H1 (cell line): ENCODE measurements around the gene UCHL5. TPM values are rescaled to one million over a fixed set of nuclear protein-coding genes. Genes with fewer than 3 reads are reported as not detected.
"Not testable (repeated sequence)": the region's sequence is repeated elsewhere in the genome, so short reads cannot be mapped to it uniquely, and the experiment has no call there.

Source experiments
- CTCF ChIA-PET: fragments of 300-600 bp; sonication (Branson Sonifier 250); formaldehyde crosslinking; loops from one replicate; lab custom pipeline; 2021; ENCODE audit not compliant: partially characterized antibody; lab: Charles Lee
- POLR2A ChIA-PET: fragments of 300-600 bp; sonication (Branson Sonifier 250); formaldehyde crosslinking; loops from one replicate; lab custom pipeline; 2021; ENCODE audit warnings: inconsistent platforms; ENCODE audit not compliant: partially characterized antibody; lab: Charles Lee
- DNase-seq, 2 experiments: peaks; one replicate each; pipeline versions ENCODE4 v3.0.0 to v3.0.0-alpha.2; 2010 to 2022; ENCODE audit warnings: low spot score in 2 of 2, low read depth in 1 of 2, mixed read lengths in 1 of 2
- FAIRE-seq: peaks from 2 replicates; lab custom pipeline; 2011; peaks lifted over from hg19 to GRCh38; lab: Jason Lieb, UNC
- H2AFZ ChIP-seq: 2 replicates; pipeline ENCODE4 v1.8.1; 2012; ENCODE audit warnings: low read length, inconsistent platforms
- H2AK5ac ChIP-seq: 2 replicates; pipeline ENCODE4 v1.6.1; 2013; ENCODE audit warnings: low read depth, low read length
- H2BK120ac ChIP-seq: replicated peaks from 2 replicates; pipeline ENCODE3; 2013; ENCODE audit warnings: low read depth, low read length, inconsistent platforms
- H2BK12ac ChIP-seq: 2 replicates; pipeline ENCODE4 v1.6.1; 2013; ENCODE audit warnings: low read depth, low read length
- H2BK15ac ChIP-seq: 2 replicates; pipeline ENCODE4 v1.6.1; 2013; ENCODE audit warnings: low read length
- H2BK20ac ChIP-seq: 2 replicates; pipeline ENCODE4 v1.6.1; 2013; ENCODE audit warnings: low read length
- H2BK5ac ChIP-seq: 2 replicates; pipeline ENCODE4 v1.6.1; 2013; ENCODE audit warnings: low read depth, low read length
- H3K14ac ChIP-seq: 2 replicates; pipeline ENCODE4 v1.6.1; 2013; ENCODE audit warnings: inconsistent platforms; ENCODE audit not compliant: insufficient read length
- H3K18ac ChIP-seq: 2 replicates; pipeline ENCODE4 v1.6.1; 2013; ENCODE audit warnings: low read length; ENCODE audit errors: extremely low read depth
- H3K23ac ChIP-seq: 2 replicates; pipeline ENCODE4 v1.6.1; 2013; ENCODE audit warnings: inconsistent platforms; ENCODE audit not compliant: insufficient read length
- H3K23me2 ChIP-seq: 2 replicates; pipeline ENCODE4 v1.6.1; 2013; ENCODE audit warnings: low read depth, low read length
- H3K27ac ChIP-seq: 2 replicates; pipeline ENCODE4 v1.6.1; 2011; ENCODE audit warnings: low read depth, low read length, inconsistent platforms
- H3K27me3 ChIP-seq, 4 experiments: replicated peaks in 1 of 4; 1 replicate in 1 of 4; 2 replicates in 3 of 4; pipeline versions ENCODE4 v1.6.1 to v1.8.1; 2011 to 2013; ENCODE audit warnings: low read length in 3 of 4, mild to moderate bottlenecking in 3 of 4, inconsistent platforms in 2 of 4, mixed read lengths in 2 of 4, moderate library complexity in 1 of 4; ENCODE audit not compliant: control insufficient read depth in 3 of 4, insufficient read depth in 3 of 4; ENCODE audit errors: extremely low read depth in 1 of 4
- H3K36me3 ChIP-seq, 4 experiments: 2 replicates each; pipeline versions ENCODE4 v1.6.1 to v1.8.1; 2011 to 2013; ENCODE audit warnings: mild to moderate bottlenecking in 4 of 4, low read length in 3 of 4, moderate library complexity in 2 of 4, control low read depth in 1 of 4, inconsistent platforms in 1 of 4; ENCODE audit not compliant: insufficient read depth in 4 of 4, control insufficient read depth in 2 of 4
- H3K4ac ChIP-seq: replicated peaks from 2 replicates; pipeline ENCODE3; 2013; ENCODE audit warnings: low read length, low read depth, mixed read lengths, inconsistent platforms; ENCODE audit not compliant: insufficient read length
- H3K4me1 ChIP-seq, 4 experiments: replicated peaks in 1 of 4; 1 replicate in 1 of 4; 2 replicates in 3 of 4; pipeline versions ENCODE4 v1.6.1 to v1.8.1; 2011 to 2013; ENCODE audit warnings: low read length in 3 of 4, inconsistent platforms in 2 of 4, mixed read lengths in 1 of 4; ENCODE audit not compliant: insufficient read depth in 4 of 4, control insufficient read depth in 3 of 4
- H3K4me2 ChIP-seq, 2 experiments: 2 replicates each; pipeline versions ENCODE4 v1.6.1 to v1.8.1; 2011 to 2013; ENCODE audit warnings: low read depth in 2 of 2, low read length in 2 of 2, control low read depth in 1 of 2, inconsistent platforms in 1 of 2, mild to moderate bottlenecking in 1 of 2; ENCODE audit not compliant: insufficient read depth in 1 of 2
- H3K4me3 ChIP-seq, 4 experiments: fragments of 200-600, 300-600 bp in 1 of 4; sonication (generic), shearing (Covaris generic), sonication (Bioruptor Twin) in 1 of 4; 2 replicates each; pipeline versions ENCODE4 v1.5.1 to v1.8.1; 2011 to 2016; ENCODE audit warnings: low read length in 4 of 4, low read depth in 3 of 4, control low read depth in 2 of 4, inconsistent platforms in 2 of 4, mild to moderate bottlenecking in 2 of 4, mixed read lengths in 1 of 4, moderate library complexity in 1 of 4; ENCODE audit not compliant: insufficient read depth in 2 of 4; ENCODE audit errors: extremely low read depth in 1 of 4
- H3K56ac ChIP-seq: replicated peaks from 2 replicates; pipeline ENCODE3; 2013; ENCODE audit warnings: low read depth, mild to moderate bottlenecking, mixed read lengths, low read length, inconsistent platforms; ENCODE audit not compliant: insufficient read length
- H3K79me1 ChIP-seq: 2 replicates; pipeline ENCODE4 v1.6.1; 2013; ENCODE audit warnings: low read depth, low read length, control low read depth
- H3K79me2 ChIP-seq, 2 experiments: 2 replicates each; pipeline versions ENCODE4 v1.6.1 to v1.8.1; 2012 to 2013; ENCODE audit warnings: low read length in 2 of 2, mild to moderate bottlenecking in 2 of 2, inconsistent platforms in 1 of 2; ENCODE audit not compliant: insufficient read depth in 2 of 2, control insufficient read depth in 1 of 2
- H3K9ac ChIP-seq, 4 experiments: replicated peaks in 1 of 4; 1 replicate in 1 of 4; 2 replicates in 3 of 4; pipeline versions ENCODE4 v1.6.1 to v1.8.1; 2011 to 2013; ENCODE audit warnings: low read depth in 3 of 4, low read length in 3 of 4, control low read depth in 2 of 4, mild to moderate bottlenecking in 2 of 4, moderate library complexity in 2 of 4, inconsistent platforms in 1 of 4; ENCODE audit errors: extremely low read depth in 1 of 4
- H3K9me3 ChIP-seq, 2 experiments: 2 replicates each; pipeline versions ENCODE4 v1.6.1 to v1.8.1; 2012 to 2013; ENCODE audit warnings: mild to moderate bottlenecking in 2 of 2, moderate library complexity in 2 of 2, control low read depth in 1 of 2, inconsistent platforms in 1 of 2, low read depth in 1 of 2, low read length in 1 of 2, mixed read lengths in 1 of 2; ENCODE audit not compliant: insufficient read depth in 2 of 2
- H4K20me1 ChIP-seq, 2 experiments: replicated peaks in 1 of 2; 2 replicates each; pipeline versions ENCODE3 to v1.8.1; 2011 to 2013; ENCODE audit warnings: inconsistent platforms in 2 of 2, low read length in 2 of 2, mild to moderate bottlenecking in 1 of 2; ENCODE audit not compliant: insufficient read depth in 2 of 2, control insufficient read depth in 1 of 2
- H4K5ac ChIP-seq: 2 replicates; pipeline ENCODE4 v1.6.1; 2013; ENCODE audit warnings: low read length, low read depth, mixed read lengths, inconsistent platforms; ENCODE audit not compliant: insufficient read length
- H4K8ac ChIP-seq: 2 replicates; pipeline ENCODE4 v1.8.0; 2013; ENCODE audit warnings: mild to moderate bottlenecking, moderate library complexity, low read length, inconsistent platforms; ENCODE audit not compliant: insufficient read depth; ENCODE audit errors: extremely low read depth
- H4K91ac ChIP-seq: replicated peaks from 2 replicates; pipeline ENCODE3; 2013; ENCODE audit warnings: low read length, mixed read lengths, inconsistent platforms; ENCODE audit not compliant: insufficient read length
- WGBS, 2 experiments: shearing (Covaris generic) in 1 of 2; methylation state at CpG; one replicate each; pipeline versions ENCODE4 v1.1.6 to v1.1.7; 2013 to 2015; ENCODE audit warnings: low lambda C conversion rate in 2 of 2, mixed read lengths in 2 of 2, inconsistent platforms in 1 of 2, low coverage in 1 of 2, missing lambda C conversion rate in 1 of 2; ENCODE audit not compliant: insufficient replicate concordance in 2 of 2, insufficient coverage in 1 of 2, insufficient read length in 1 of 2; ENCODE audit errors: extremely low coverage in 1 of 2, missing lambda C conversion rate in 1 of 2; 5-methylcytosine and 5-hydroxymethylcytosine counted together
- polyA plus RNA-seq, 7 experiments: library from polyadenylated mRNA; depleted of rRNA in 3 of 7; stranded (reverse) in 5 of 7; unstranded in 2 of 7; fragments of >200 nt in 5 of 7; fragments of 200-250 nt in 2 of 7; gene quantifications; 1 replicate in 5 of 7; 2 replicates in 1 of 7; 4 replicates in 1 of 7; pipeline versions ENCODE4 v1.2.1 to v1.2.3, GENCODE V29; 2011 to 2013; ENCODE audit warnings: missing spikeins in 2 of 7, mixed read lengths in 2 of 7
- total RNA-seq: library from RNA; stranded (reverse); fragmentation: NEBNext Ultra II Directional; extraction: Animal tissue kit (Norgen Biotek cat#: 25700); gene quantifications from 2 replicates; pipeline ENCODE4 v1.2.1, GENCODE V29; 2021

Gene UCHL5
- total and polyA plus RNA-seq, 2 of the 8 experiments (the other 6 are each of a cell fraction or from before 2014, with no cell fraction given), result 12.0 to 40.0 TPM

DNA sequence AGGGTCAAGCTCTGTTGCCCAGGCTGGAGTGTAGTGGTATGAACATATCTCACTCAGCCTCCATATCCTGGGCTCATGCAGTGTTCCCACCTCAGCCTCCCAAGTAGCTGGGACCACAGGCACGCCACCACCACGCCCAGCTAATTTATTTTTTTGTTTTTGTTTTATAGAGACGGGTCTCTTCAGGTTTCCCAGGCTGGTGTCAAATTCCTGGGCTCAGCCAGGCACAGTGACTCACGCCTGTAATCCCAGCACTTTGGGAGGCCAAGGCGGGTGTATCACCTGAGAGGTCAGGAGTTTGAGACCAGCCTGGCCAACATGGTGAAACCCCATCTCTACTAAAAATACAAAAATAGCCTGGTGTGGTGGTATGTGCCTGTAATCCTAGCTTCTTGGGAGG lies 10.2 kb downstream of the UCHL5 start:
- not testable (repeated sequence) for H3K4ac ChIP-seq, H3K56ac ChIP-seq, H2BK15ac ChIP-seq, H3K27me3 ChIP-seq, DNase-seq, H3K14ac ChIP-seq, H3K79me1 ChIP-seq, FAIRE-seq, H2BK120ac ChIP-seq, H4K8ac ChIP-seq, H3K4me3 ChIP-seq, H2BK12ac ChIP-seq, H4K20me1 ChIP-seq, H3K4me2 ChIP-seq, H2BK5ac ChIP-seq, H2AK5ac ChIP-seq, H3K23me2 ChIP-seq, H2AFZ ChIP-seq, H3K27ac ChIP-seq, H3K23ac ChIP-seq, H3K9ac ChIP-seq, H3K9me3 ChIP-seq, H3K18ac ChIP-seq, H3K4me1 ChIP-seq, H4K5ac ChIP-seq, H2BK20ac ChIP-seq, H4K91ac ChIP-seq
- ChIA-PET POLR2A (interaction anchor here (1.6 kb wide), 1 partner anchor 10 kb away, joined by 6 read pairs; the partner anchor contains the start of genes RO60 and UCHL5), CTCF (interaction anchor here (0.8 to 1.3 kb wide), 5 partner anchors 10 to 433 kb away, joined by 3 read pairs; partner anchors contain the start of genes RO60 and UCHL5)
- Histone ChIP-seq H3K79me2 (peaks cover 0 to 22% of the 10 kb centered on the region in 2 experiments; a peak in 2 of 4 replicates), H3K36me3 (peaks cover 0 to 40% (median 8%) of the 10 kb centered on the region in 4 experiments; a peak in 6 of 8 replicates)
- 92% methylated on average over 5 of the region's 5 CpGs; no CpG with 5 or more reads in 1 of the 2 experiments for WGBS, 2 experiments
